ENCODE results near the gene PLPP4.

GRCh38 chr10:120607016-120607709 lies 150.1 kb downstream of the PLPP4 start:
- TF ChIP-seq ZKSCAN1 (IDR thresholded peaks at IDR 0.05; ENCODE audit: low read length) (no peak), RBM39 (IDR thresholded peaks at IDR 0.05; ENCODE audit: low read depth, low read length, poor library complexity, severe bottlenecking) (no peak), ZNF570 (CRISPR knock-in tag; IDR thresholded peaks at IDR 0.05; ENCODE audit: borderline replicate concordance) (no peak), SIN3A (IDR thresholded peaks at IDR 0.05; ENCODE audit: borderline replicate concordance, low read depth, low read length) (no peak), PRPF4 (IDR thresholded peaks at IDR 0.05; ENCODE audit: low read depth, low read length, poor library complexity, severe bottlenecking) (no peak), KIAA2018 (CRISPR knock-in tag; IDR thresholded peaks at IDR 0.05; ENCODE audit: borderline replicate concordance) (no peak), POLR2AphosphoS5 (IDR thresholded peaks at IDR 0.05; ENCODE audit: low read depth, low read length) (no peak), ARID3A (IDR thresholded peaks at IDR 0.05; ENCODE audit: low read depth, low read length) (no peak), ZNF878 (CRISPR knock-in tag; IDR thresholded peaks at IDR 0.05) (no peak), HOXA7 (CRISPR knock-in tag; IDR thresholded peaks at IDR 0.05) (no peak)

Data from HepG2 (cell line).